GM19099 (cell line): ENCODE results near the gene CASKIN1.

Experiments used
- POLR2A ChIP-seq: IDR thresholded peaks from 3 replicates; pipeline ENCODE4 v1.6.1; 2011; ENCODE audit warnings: low read depth; ENCODE audit not compliant: insufficient read length; ENCODE audit errors: extremely low read depth

Gene CASKIN1

GRCh38 chr16:2226918-2227317 is 30.5 kb upstream of the CASKIN1 start:
- TF ChIP-seq POLR2A, result no peak

DNA sequence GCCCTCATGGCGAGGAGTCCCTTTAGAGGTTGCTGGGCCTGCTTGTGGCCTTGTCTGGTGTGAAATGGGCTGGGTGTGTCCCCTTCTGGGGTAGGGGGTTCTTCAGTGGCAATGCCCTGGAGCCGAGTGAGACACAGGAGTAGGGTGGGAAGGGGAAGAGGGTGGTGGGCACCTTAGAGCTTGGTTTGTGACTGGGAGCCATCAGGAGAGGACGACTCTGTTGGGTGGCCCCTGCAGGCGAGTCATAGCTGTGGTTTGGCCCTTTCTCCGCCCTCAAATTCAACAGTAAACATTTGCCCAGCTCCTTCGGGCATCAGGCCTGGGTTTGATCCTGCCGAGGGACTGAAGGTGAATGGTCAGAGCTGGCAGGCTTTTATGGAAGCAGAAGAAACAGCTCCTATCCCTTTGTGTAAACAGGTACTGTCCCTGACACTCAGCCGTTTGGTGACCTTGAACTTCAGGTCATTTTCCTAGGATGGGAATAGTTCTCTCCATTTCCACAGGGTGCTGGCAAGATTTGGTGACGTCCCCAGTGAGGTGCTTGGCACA is 29.9 kb upstream of the CASKIN1 start:
- no peak for TF ChIP-seq POLR2A

- no peak for TF ChIP-seq POLR2A
These were observed 27.6 kb upstream of the CASKIN1 start for GRCh38 chr16:2223942-2224486.

DNA sequence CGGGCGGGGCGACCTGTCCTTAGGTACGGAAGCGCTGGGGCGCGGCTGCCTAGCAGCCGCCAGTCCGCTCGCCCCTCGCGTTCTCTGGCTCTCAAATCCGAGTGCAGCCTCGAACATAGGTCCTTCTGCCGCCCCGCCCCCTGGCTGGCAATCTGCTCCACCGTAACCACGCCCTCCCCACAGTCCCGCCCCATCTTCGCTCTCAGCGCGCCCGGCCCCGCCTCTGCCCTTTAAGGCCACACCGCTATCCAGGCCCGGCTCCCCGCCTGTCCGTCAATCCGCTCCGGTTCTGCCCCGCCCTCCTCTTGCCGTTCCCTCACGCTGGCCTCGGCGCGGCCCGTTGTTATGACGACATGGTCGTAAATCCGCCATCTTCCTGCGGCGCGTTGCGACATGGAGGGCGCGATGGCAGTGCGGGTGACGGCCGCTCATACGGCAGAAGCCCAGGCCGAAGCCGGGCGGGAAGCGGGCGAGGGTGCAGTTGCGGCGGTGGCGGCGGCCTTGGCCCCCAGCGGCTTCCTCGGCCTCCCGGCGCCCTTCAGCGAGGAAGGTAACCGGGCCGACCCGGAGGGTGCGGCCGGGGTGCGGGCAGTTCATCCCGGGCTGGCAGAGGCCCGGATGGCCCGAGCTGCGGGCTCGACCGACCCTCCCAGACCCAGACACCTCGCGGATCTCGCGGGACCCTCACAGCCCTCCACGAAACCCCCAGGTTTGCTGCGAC is 27.0 kb upstream of the CASKIN1 start, which contains the start of gene E4F1:
Gene E4F1, plus strand, starts transcription at position 371 of the 721 bp plus-strand sequence. Its CDS starts 23 bp downstream, at position 394.
- peak; percentile 98 for TF ChIP-seq POLR2A

DNA sequence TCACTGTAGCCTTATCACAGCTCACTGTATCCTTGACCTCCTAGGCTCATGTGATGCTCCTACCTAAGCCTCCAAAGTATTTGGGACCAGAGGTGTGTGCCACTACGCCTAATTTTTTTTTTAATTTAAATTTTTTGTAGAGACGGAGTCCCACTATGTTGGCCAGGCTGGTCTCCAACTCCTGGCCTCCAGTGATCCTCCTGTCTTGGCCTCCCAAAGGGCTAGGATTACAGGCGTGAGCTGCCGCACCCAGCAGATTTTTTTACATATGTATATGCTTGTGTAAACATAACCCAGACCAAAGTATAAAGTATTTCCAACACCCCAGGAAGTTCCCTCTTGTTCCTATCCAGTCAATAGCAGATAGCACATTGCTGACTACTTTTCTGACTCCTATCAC is 19.9 kb upstream of the CASKIN1 start:
- TF ChIP-seq POLR2A, result no peak

DNA sequence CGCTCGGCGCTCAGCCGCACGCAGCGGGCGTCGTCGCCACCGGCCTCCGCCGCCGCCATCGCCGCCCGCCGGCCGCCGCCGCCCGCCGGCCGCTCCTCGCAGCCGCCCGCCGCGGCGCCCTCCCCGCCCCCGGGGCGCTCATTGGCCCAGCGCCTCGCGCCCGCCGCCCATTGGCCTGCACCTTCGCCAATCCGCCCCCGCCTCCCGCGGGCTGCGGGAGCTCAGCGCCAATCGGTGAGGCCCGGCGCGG is 18.2 kb upstream of the CASKIN1 start, which contains the start of gene PGP:
Gene PGP, minus strand, starts transcription at position 122 of the 250 bp plus-strand sequence. Its CDS starts 63 bp downstream, at position 59.
- no peak for TF ChIP-seq POLR2A

DNA sequence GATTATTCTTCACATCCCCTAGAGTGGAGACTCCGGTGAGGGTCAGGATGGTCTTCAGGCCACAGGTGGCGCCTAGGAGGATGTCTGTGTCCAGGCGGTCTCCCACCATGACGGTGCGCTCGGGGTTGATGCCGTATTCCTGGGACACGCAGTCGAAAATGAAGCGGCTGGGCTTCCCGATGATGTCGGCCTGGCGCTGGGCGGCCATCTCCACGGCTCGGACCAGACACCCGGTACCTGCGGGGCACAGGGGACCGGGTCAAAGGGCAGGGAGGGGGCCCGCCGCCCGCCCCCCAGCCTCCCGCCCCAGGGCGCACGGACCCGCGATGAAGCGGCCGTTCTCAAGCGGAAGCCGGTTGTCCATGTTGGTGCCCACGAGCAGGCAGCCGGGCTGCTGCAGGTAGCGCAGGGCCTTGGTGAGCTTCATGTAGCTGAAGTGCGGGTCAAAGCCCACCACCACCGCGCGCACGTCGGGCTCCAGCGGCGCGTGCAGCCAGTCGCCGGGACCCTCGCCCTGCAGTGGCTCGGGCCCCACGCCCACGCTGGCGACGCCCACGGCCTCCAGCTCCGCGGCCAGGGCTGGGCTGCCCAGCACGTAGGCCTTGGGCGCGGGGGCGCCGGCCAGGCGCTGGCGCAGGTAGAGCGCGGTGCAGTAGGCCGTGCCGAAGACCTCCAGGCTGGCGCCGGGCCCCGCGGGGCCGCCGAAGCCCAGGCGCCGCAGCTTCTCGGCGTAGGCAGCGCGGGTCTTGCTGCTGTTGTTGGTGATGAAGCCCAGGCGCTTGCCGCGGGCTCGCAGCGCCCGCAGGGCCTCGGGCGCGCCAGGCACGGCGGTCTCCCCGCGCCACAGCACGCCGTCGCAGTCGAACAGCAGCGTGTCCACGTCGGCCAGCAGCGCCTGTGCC is 17.7 kb upstream of the CASKIN1 start:
- TF ChIP-seq POLR2A, result no peak

- TF ChIP-seq POLR2A, result no peak
These were observed 16.2 kb upstream of the CASKIN1 start for GRCh38 chr16:2212362-2213324.

DNA sequence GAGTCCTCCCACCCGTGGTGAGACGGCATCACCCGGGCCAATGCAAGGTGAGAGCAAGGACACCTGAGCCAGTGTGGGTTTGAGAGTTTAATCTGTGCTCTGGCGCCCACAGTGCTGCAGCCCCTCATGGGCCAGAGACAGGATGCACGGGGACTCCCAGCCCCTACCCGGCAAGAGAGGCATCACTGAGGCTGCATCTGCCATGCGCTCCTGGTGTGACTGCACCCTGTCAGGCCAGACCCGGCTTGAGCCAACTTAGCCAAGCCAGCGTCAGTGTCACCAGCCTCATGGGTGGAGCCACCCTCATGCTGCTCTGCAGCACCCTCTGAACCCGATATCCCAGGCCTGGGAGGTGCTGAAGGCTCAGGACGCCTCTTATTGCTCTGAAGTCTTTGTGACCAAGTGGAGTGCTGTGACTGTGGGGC is 15.5 kb upstream of the CASKIN1 start:
- no peak for TF ChIP-seq POLR2A

DNA sequence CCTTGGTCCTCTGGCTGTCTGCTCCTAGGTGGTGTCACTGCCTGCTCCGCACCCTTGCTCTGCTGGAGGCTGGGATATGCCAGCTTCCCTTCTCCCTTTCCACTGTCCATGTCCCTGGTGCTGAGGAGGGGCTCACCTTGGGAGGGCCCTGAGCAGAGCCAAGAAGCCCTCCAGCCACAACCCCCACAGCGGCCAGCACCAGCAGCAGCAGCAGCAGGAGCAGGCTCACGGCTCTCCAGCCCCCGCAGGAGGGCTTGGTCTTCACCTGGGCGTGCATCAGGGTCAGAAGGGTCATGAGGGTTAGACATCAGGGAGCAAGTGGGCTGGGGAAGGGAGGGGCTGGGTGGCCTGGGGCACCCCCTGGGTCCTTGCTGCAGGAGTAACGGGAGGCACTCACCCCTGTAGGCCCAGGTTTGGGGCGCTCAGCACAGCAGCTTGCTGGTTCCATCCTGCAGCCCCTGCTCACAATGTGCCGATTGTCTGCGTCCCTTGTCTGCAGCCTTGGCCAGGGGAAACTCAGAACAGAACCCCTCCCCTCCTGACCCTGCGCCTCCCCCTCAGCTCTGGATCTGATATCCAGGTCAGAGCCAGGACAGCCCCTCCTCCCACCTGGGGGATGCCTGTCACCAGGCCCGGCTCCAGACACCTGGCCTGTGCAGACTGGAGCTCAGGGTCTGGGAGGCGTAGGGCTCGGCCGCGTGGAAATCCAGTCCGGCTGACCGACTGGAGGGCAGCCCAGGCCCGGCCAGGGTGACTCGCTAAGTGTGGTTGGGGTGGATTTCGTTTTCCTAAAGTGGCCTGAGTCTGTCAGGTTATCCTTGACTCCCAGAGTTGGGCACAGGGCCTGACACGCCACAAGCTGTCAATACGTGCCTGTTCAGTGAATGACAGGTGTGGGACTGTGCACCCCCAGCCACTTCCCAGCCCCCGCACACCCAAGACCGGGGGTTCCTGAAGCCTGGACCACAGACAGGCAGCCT is 14.3 kb upstream of the CASKIN1 start, which contains the start of gene BRICD5:
Gene BRICD5, minus strand, starts transcription at position 478 of the 980 bp plus-strand sequence. Its CDS starts 30 bp downstream, at position 448.
- no peak for TF ChIP-seq POLR2A

DNA sequence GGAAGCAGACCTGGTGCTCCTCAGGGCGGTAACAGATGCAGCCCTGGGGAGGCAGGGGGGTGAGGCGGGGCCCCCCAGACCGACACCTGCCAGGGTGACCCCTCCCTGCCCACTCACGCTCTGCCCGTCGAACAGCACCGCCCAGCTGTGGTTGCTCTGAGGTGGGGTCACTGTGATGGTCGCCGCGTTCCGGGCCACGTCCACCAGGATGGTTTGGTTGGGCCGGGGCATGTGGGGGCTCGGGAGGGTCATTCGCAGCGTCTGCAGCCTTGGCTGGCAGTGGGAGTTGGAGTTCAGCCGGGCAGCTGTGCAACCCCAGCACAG is 13.6 kb upstream of the CASKIN1 start:
- no peak for TF ChIP-seq POLR2A

DNA sequence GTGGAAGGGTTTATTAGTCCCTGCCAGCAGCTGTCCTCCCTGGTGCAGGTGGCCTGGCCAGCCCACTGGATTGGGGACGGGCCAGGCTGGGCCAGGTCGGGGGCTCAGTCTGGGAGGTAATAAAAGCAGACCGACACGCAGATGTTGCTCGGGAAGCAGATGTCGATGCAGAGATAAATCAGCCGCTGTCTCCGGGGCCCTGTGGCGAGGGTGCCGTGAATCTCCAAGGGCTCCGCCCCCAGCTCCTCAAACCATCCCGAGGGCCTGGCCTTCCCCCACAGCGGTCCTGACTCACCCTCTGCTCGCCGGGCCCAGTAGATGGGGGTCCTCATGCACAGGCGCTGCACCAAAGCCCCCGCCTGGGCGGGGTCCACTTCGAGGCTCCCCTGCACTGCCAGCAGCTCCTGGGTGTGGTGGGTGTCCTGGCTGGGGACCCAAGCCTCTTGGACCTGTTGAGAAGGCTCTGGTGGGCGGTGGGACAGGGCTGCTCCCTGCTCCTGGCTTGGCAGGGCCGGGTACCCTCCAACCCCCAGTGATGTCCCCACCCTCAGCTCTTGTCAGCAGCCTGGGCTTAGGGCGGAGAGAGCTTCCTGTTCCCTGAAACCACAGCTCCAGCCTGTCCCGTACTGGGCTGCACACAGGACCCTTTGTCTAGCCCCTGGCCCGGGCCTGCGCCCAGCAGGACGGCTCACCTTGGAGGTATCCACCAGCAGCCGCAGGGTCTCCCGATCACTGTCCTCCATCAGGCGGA is 13.0 kb upstream of the CASKIN1 start:
- no peak for TF ChIP-seq POLR2A

GRCh38 chr16:2208772-2209171 is 12.4 kb upstream of the CASKIN1 start:
- no peak for TF ChIP-seq POLR2A

DNA sequence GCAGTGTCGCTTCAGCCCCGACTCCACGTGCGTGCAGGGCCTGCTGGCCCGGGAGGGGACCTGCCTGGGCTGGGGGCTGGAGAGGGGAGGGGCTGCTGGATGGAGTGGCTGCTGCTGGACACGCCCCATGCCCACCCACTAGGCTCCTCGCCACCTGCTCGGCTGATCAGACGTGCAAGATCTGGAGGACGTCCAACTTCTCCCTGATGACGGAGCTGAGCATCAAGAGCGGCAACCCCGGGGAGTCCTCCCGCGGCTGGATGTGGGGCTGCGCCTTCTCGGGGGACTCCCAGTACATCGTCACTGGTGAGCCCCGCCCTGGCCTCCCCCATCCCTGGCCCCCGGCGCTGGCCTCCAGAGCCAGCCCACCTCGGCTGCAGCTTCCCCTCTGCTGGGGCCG is 11.9 kb upstream of the CASKIN1 start:
- no peak for TF ChIP-seq POLR2A
